ENCODE data around the gene AOPEP. TPM values are rescaled to one million over a fixed set of nuclear protein-coding genes. Genes with fewer than 3 reads are reported as not detected.

The AOPEP gene
- total and polyA plus RNA-seq, 10 donors = 14.8 to 86.1 (median 51.3) TPM

- no peak for DNase-seq
- Histone ChIP-seq H3K4me1 (peaks cover 3 to 43% (median 27%) of the 10 kb centered on the region in 6 donors), H3K27ac (peak overlapping the region in 6 of 8 donors; percentile 14 to 58 (median 30)), H3K36me3 (peaks cover 0 to 60% (median 10%) of the 10 kb centered on the region in 6 donors), H3K9me3 (no peaks in the 10 kb centered on the region), H3K27me3 (replicated peaks in 1 of 7) (no peaks in the 10 kb centered on the region), H3K4me3 (no peak overlapping the region)
- WGBS, 5 donors = 50 to 72% (median 67%) methylated on average over 7 of the region's 7 CpGs
- TF ChIP-seq POLR2AphosphoS5 (IDR thresholded peaks at IDR 0.05) = no peak
- TF ChIP-seq POLR2A (IDR thresholded peaks at IDR 0.05) = no peak
- TF ChIP-seq CTCF (IDR thresholded peaks at IDR 0.05 in 8 of 11, conservative IDR thresholded peaks at IDR 0.05 in 3 of 11) = no peak
- intact Hi-C loops (cut with DNase I; ENCODE audit: low total_unique reads) = no loop called here
Measured at GRCh38 chr9:95062596-95063065, 336.1 kb downstream of the AOPEP start.

- no peak for DNase-seq
- H3K27ac ChIP-seq = peak overlapping the region in 4 of 8 donors; percentile 14 to 58 (median 42)
- peaks cover 3 to 43% (median 25%) of the 10 kb centered on the region in 6 donors for H3K4me1 ChIP-seq
- intact Hi-C loops (cut with DNase I; ENCODE audit: low total_unique reads) = no loop called here
- no peaks in the 10 kb centered on the region for H3K27me3 ChIP-seq (replicated peaks in 1 of 7)
- TF ChIP-seq CTCF (IDR thresholded peaks at IDR 0.05 in 8 of 11, conservative IDR thresholded peaks at IDR 0.05 in 3 of 11) = no peak
- TF ChIP-seq POLR2AphosphoS5 (IDR thresholded peaks at IDR 0.05) = no peak
- TF ChIP-seq POLR2A (IDR thresholded peaks at IDR 0.05) = no peak
- WGBS, 5 donors = 80 to 91% (median 85%) methylated on average over 10 of the region's 10 CpGs
- H3K36me3 ChIP-seq = peaks cover 0 to 60% (median 10%) of the 10 kb centered on the region in 6 donors
- H3K9me3 ChIP-seq = no peaks in the 10 kb centered on the region
- H3K4me3 ChIP-seq = no peak overlapping the region
Measured at GRCh38 chr9:95063300-95063699, 336.8 kb downstream of the AOPEP start.

GRCh38 chr9:95065224-95065623 is 338.7 kb downstream of the AOPEP start:
- Histone ChIP-seq H3K27ac (peak overlapping the region in 4 of 8 donors; percentile 13 to 39 (median 28)), H3K36me3 (peaks cover 0 to 62% (median 13%) of the 10 kb centered on the region in 6 donors), H3K27me3 (replicated peaks in 1 of 7) (no peaks in the 10 kb centered on the region), H3K4me3 (no peak overlapping the region), H3K4me1 (peaks cover 3 to 58% (median 28%) of the 10 kb centered on the region in 6 donors), H3K9me3 (no peaks in the 10 kb centered on the region)
- intact Hi-C loops (cut with DNase I; ENCODE audit: low total_unique reads) = no loop called here
- 83 to 98% (median 84%) methylated on average over 4 to 11 of the region's 11 CpGs for WGBS, 5 donors
- no peak for TF ChIP-seq CTCF (IDR thresholded peaks at IDR 0.05 in 8 of 11, conservative IDR thresholded peaks at IDR 0.05 in 3 of 11)
- no peak for TF ChIP-seq POLR2AphosphoS5 (IDR thresholded peaks at IDR 0.05)
- TF ChIP-seq POLR2A (IDR thresholded peaks at IDR 0.05) = no peak
- DNase-seq = no peak

- Histone ChIP-seq H3K27ac (peak overlapping the region in 2 of 8 donors; percentile 10 to 18), H3K27me3 (replicated peaks in 1 of 7) (no peaks in the 10 kb centered on the region), H3K4me3 (no peak overlapping the region), H3K4me1 (peaks cover 1 to 66% (median 34%) of the 10 kb centered on the region in 6 donors), H3K36me3 (peaks cover 0 to 52% (median 13%) of the 10 kb centered on the region in 6 donors), H3K9me3 (no peaks in the 10 kb centered on the region)
- DNase-seq = no peak
- intact Hi-C loops (cut with DNase I; ENCODE audit: low total_unique reads) = no loop called here
- 91 to 97% (median 96%) methylated on average over 6 of the region's 6 CpGs for WGBS, 5 donors
- peak in 1 of 3 donors; percentile 16 for TF ChIP-seq POLR2AphosphoS5 (IDR thresholded peaks at IDR 0.05)
- no peak for TF ChIP-seq CTCF (IDR thresholded peaks at IDR 0.05 in 8 of 11, conservative IDR thresholded peaks at IDR 0.05 in 3 of 11)
Measured at GRCh38 chr9:95067057-95067456, 340.6 kb downstream of the AOPEP start.

All from spleen (tissue), 11 donors.